Renal cortex interstitium (tissue), 15 donors: ENCODE results near the gene MSANTD4. TPM values are rescaled to one million over a fixed set of nuclear protein-coding genes. Genes with fewer than 3 reads are reported as not detected.
"Not testable (repeated sequence)": the region's sequence is repeated elsewhere in the genome, so short reads cannot be mapped to it uniquely, and the experiment has no call there.

Source experiments
- DNase-seq, 11 donors: peaks; one replicate each; pipeline ENCODE4 v3.0.0-alpha.2; 2013; ENCODE audit warnings: low read depth in 9 of 11, low spot score in 4 of 11; ENCODE audit errors: extremely low read depth in 1 of 11
- long read RNA-seq, 16 experiments: transcript quantifications; one replicate each; lab custom pipeline, GENCODE V29; 2026
- polyA plus RNA-seq, 3 donors: library from polyadenylated mRNA; unstranded; fragments of 120-200 nt; gene quantifications; one replicate each; pipeline ENCODE4 v1.2.1, GENCODE V29; 2013; ENCODE audit not compliant: insufficient read length in 3 of 3

The MSANTD4 gene
- polyA plus RNA-seq = 10 to 100 TPM; 30.2 to 35.9 (median 32.0) TPM
- long read RNA-seq, donor 1, partial matches to known transcripts = 0 of 2 reads
- long read RNA-seq, donor 1, other reads (novel, unspliced or antisense) = 0 of 2 reads
- long read RNA-seq, donor 2, partial matches to known transcripts = 0 of 1 reads
- long read RNA-seq, donor 2, other reads (novel, unspliced or antisense) = 0 of 1 reads
- long read RNA-seq, donor 3, full-length matches to known transcripts = 6 of 6 reads
- long read RNA-seq, donor 3, partial matches to known transcripts = 0 of 6 reads
- long read RNA-seq, donor 3, other reads (novel, unspliced or antisense) = 0 of 6 reads
- long read RNA-seq, donor 4, transcript MSANTD4-204 (3 exons, 948 nt) = major isoform, 5 of 5 reads
- long read RNA-seq, donor 4, partial matches to known transcripts = 0 of 5 reads
- long read RNA-seq, donor 4, other reads (novel, unspliced or antisense) = 0 of 5 reads
- long read RNA-seq, donor 5 = 0 reads
- long read RNA-seq, donor 6, partial matches to known transcripts = 0 of 5 reads
- long read RNA-seq, donor 6, other reads (novel, unspliced or antisense) = 0 of 5 reads
- long read RNA-seq, donor 7, partial matches to known transcripts = 0 of 4 reads
- long read RNA-seq, donor 7, other reads (novel, unspliced or antisense) = 0 of 4 reads
- long read RNA-seq, donor 8, full-length matches to known transcripts = 15 of 23 reads
- long read RNA-seq, donor 8, partial matches to known transcripts = 8 of 23 reads
- long read RNA-seq, donor 8, other reads (novel, unspliced or antisense) = 0 of 23 reads
- long read RNA-seq, donor 9, full-length matches to known transcripts = 2 of 2 reads
- long read RNA-seq, donor 9, partial matches to known transcripts = 0 of 2 reads
- long read RNA-seq, donor 9, other reads (novel, unspliced or antisense) = 0 of 2 reads
- long read RNA-seq, donor 10, full-length matches to known transcripts = 4 of 4 reads
- long read RNA-seq, donor 10, partial matches to known transcripts = 0 of 4 reads
- long read RNA-seq, donor 10, other reads (novel, unspliced or antisense) = 0 of 4 reads
- long read RNA-seq, donor 11, full-length matches to known transcripts = 6 of 6 reads
- long read RNA-seq, donor 11, partial matches to known transcripts = 0 of 6 reads
- long read RNA-seq, donor 11, other reads (novel, unspliced or antisense) = 0 of 6 reads
- long read RNA-seq, donor 12, transcript MSANTD4-204 (3 exons, 948 nt) = major isoform, 6 of 6 reads
- long read RNA-seq, donor 12, partial matches to known transcripts = 0 of 6 reads
- long read RNA-seq, donor 12, other reads (novel, unspliced or antisense) = 0 of 6 reads
- long read RNA-seq, donor 13 = 0 reads
- long read RNA-seq, donor 14, partial matches to known transcripts = 0 of 3 reads
- long read RNA-seq, donor 14, other reads (novel, unspliced or antisense) = 0 of 3 reads
- long read RNA-seq, donor 15, full-length matches to known transcripts = 3 of 3 reads
- long read RNA-seq, donor 15, partial matches to known transcripts = 0 of 3 reads
- long read RNA-seq, donor 15, other reads (novel, unspliced or antisense) = 0 of 3 reads
- long read RNA-seq, donor 16, transcript MSANTD4-204 (3 exons, 948 nt) = major isoform, 14 of 25 reads
- long read RNA-seq, donor 16, transcript MSANTD4-203 (2 exons, 780 nt) = minor isoform, 6 of 25 reads
- long read RNA-seq, donor 16, partial matches to known transcripts = 5 of 25 reads
- long read RNA-seq, donor 16, other reads (novel, unspliced or antisense) = 0 of 25 reads

DNA sequence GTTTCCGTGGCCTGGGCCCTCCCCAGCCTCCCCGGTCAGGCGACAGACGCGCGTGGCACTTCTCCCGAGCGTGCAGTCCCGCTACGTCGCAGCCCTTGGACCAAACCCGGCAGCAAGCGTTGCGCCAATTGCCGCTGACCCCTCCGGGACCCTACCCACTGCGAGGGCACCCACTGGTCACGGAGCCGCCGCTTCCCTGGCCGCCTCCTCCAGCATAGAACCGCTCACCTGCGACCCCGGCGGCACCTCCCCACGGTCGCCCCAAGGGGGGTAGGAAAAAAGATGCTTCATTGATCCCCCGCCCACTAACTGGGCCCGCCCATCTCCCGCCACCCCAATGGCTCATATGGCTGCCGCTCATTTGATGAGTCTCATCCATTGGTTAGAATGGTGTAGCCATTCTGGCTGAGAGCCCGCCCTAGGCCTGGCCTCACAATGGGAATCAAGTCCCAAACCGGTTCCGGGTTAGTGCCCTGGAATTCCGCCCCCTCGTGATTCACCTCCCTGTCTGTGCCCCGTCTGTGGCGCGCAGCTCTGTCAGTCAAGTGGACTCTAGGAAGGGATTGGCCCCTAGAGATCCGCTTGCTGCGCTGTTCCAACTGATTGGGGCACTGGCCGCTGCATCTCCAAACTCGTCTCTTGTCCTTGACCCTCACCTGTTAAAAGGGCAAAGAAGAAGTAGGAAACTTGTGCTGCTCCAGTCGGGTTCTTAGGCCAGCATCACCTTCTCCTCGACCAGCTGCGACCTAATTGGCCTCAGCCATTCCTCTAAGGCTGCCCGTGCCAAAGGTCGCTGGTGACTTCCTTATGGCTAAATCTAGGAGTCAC lies at the start of gene MSANTD4:
Gene MSANTD4, minus strand, starts transcription at position 274 of the 828 bp plus-strand sequence. CDS start 11,323 bp downstream, outside the sequence.
- peak; percentile 94 to 99 (median 97) for DNase-seq

DNA sequence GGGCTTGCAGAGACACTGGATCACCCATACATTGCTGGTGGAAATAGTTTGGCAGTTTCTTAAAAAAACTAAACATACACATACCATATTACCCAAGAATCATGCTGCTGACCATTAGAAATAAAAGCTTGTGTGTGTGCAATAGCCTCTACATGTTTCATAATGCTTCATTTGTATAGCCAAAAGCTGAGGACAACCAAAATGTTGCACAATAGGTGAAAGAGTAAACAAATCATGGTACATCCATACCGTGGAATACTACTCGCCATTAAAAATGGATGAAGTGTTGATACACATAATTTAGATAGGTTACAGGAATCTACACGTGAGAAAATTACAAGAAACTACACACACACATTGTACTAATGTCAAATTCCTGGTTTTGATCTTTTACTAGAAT lies 48.6 kb upstream of the MSANTD4 start:
- no peak for DNase-seq

DNA sequence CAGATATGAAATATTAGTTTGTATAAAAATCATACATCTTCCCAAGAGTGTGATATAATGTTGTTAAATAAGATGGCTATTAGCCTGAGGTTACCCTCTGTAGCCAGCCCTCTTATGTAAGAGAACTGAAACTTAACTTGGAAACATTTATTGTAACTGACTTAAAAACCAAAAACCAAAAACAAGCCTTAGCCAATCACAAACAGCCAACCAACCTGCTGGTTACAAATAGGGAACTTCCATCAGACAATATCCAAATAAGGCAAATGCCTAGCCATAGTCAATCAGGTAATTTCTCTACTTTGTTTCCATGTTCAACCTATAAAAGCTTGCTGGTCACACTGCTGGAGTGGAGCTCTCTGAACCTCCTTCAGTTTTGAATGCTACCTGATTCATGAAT lies 41.0 kb upstream of the MSANTD4 start:
- no peak for DNase-seq

DNA sequence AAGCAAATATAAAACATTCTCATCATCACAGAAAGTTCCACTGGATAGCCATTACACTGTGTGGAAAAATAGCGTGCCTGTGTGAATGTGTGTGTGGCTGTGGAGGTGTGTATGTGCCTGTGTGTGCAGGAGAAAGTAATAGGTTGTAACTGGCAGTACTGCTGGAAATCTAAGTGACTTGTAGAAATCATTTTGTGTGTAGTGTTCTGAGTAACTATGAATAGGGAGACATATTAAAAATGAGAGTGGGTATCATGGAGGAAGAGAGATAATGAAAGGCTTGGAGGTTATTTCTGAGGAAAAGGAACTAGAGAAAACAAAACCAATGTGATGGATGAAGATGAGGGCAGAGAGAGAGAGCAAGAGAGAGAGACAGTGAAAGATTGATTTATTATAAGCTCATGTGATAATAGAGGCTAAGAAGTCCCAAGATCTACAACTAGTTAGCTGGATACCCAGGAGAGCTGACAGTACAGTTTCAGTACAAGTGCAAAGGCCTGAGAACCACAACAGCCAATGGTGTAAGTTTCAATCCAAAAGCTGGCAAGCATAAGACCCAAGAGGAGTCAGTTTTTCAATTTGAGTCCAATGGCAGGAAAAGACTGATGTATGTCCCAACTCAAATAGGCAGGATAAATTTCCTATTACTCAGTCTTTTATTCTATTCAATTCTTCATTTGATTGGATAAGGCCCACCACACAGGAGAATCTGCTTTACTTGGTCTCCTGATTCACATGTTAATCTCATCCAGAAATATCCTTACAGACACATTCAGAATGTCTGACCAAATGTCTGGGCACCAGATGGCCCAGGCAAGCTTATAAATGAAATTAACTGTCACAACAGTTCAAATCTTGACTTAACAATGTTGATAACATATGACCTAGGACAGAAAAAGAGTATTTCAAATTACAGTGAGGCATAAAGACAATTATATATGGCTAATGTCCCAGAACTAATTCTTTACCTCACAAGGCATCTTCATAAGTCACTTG lies 40.2 kb upstream of the MSANTD4 start:
- DNase-seq = no peak

DNA sequence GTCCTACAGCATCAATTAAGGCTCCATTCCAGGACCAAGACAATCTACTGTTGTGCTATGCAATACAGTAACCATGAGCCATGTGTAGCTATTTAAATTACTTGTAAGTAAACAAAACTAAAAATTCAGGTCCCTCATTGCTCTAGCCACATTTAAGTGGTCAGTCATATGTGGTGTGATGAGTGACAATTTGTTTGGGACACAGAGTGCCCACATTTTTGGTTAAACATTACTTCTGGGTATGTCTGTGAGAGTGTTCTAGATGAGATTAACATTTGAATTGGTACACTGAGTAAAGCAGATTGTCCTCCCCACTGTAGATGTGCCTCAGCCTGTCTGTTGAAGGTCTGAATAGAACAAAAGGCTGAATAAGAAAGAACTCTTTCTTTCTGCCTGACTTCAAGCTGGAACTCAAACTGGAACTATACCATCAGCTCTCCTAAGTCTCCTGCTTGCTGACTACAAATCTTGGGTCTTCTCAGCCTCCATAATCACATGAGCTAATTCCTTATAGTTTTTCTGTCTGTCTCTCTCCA lies 39.3 kb upstream of the MSANTD4 start:
- no peak for DNase-seq

DNA sequence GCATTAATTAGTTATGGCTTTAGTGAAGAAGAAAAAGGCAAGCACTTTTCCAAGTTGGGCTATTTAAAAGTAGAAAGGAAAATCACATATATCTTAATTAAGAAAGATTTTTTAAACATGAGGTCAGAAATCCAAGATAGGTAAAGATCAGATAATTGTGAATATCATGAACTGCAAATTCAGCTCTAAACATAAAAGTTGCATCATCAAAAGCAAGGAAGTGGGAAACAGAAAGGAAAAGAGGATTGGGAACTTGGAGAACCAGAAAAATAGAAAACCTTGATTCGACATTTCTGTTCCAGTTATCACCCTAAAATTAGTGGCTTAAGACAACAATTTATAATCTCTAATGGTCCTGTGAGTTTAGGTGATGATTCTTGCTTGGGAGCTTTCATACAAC lies 37.6 kb upstream of the MSANTD4 start:
- DNase-seq = no peak

DNA sequence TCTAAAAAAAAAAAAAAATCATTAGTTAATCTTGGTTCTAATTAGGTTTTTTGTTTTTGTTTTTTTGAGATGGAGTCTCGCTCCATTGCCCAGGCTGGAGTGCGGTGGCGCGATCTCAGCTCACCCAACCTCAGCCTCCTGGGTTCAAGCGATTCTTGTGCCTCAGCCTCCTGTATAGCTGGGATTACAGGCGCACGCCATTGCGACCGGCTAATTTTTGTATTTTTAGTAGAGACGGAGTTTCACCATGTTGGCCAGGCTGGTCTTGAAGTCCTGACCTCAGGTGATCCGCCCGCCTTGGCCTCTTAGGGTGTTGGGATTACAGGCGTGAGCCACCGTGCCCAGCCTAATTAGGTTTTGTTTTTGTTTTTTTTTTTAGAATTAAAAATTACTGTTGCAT lies 36.3 kb upstream of the MSANTD4 start:
- not testable (repeated sequence) for DNase-seq

DNA sequence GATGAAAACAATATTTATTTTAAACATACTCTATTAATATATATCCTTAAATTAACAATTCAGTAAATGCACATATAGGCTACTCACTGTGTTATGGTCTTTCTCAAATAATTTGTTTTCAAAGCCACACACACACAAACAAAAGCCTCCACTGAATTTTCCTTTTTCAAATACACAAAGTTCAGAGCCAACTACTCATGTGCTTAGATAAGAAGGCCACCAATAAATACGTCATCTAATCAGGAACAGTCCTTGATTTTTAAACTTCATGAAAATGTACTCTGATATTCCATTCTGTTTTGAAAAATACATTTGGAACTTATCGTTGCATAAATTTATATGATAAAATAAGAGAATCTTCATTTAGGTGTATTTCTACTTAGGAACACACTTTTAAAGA lies 29.1 kb upstream of the MSANTD4 start:
- no peak for DNase-seq

DNA sequence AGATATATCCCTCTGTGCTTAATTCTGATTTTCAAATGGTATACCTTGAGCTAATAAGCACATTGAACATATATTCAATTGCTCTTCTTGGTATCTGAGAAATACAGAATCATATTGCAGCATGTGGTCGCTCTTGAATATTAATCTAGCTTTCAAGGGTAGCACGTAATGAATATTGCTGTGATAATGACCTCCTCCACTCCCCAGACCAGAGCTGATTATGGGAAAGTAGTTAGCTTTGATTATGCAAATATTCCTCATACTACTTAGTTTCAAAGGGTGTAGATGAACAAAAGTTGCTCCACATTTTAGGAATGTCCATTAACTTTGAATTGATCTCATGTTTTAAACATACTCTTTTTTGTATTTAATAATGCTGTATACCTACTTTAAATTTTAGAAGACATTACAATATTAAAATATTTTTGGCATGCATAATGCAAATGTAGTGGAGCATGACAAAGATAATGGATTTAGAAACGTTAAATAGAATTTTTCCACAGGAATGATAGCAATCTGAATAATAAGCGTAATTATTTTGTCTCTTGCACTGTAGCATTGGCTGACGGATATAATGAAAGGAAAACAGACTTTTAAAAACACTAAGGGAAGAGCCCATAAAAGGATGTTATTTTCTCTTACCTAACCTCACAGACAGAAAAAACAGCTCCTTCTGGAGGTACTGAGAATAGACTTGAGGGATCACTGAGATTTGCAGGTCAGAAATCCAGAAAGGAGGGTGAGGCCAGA lies 27.9 kb upstream of the MSANTD4 start:
- no peak for DNase-seq

DNA sequence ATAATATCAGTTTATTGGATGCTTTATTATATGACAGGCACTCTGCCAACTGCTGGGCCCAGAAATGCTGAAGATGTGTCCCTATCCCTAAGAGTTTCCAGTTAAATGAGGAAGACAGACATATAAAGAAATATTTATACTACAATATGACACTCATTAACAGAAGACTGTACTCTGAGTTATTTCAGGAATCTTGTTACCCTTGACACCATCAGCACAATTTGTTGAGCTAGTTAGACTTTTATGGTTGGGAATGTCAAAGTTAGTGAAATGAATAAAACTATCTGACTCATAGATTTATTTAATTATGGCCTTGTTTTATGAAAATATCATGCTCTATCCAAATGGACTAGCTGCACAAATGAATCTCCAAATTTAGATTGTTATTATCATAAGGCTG lies 25.6 kb upstream of the MSANTD4 start:
- peak in 1 of 11 donors; percentile 9 for DNase-seq

DNA sequence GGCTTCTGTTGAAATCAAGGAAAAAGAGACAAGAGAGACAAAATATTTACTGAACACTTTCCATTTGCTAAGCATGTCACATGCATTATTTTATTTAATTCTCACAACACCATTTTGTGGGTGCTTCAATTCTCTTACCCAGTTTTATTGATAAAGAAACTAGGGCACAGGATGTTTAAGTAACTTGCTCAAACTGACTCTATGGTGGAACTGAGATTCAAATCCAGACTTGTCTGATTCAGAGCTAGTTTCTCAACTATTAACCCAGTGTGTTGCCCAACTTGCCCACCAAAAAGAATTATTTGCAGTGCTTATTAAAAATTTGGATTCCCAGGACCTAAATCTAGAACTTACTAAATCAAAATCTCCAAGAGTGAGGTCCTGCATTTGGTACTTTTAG lies 21.5 kb upstream of the MSANTD4 start:
- DNase-seq = no peak

DNA sequence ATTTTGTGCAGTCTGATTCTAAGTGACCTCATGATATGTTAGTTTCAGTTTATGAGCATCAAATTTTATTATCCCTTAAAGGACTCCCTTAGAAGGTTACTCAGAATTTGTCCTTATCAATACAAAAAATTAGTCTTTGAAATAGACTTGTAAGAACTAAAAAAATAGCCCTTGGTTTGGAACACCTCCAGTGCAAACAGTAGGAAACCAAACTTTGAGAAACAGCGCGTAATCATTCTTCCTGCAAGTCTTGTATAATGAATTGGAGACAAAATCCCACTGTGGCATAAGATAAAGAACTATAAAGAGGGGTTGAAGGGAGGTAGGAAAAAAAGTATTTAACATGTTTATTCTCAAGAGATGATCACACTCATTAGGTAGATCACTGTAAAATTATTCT lies 10.8 kb upstream of the MSANTD4 start:
- DNase-seq = no peak

DNA sequence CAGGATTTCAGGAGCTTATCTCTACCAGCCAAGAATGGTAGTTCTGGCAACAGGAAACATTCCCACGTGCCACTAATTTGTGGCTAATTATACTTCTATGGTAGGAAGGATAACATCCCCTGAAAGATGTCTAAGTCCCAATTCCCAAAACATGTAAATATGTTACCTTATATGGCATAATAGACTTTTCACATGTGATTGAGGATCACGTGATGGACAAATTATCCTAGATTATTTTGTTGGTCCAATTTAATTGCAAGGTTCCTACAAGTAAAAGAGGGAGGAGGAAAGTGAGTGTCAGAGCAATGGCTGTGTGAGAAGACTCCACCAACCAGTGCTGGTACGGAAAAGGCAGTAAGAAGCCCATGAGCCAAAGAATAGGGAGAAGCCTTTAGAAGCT lies 9.9 kb upstream of the MSANTD4 start:
- no peak for DNase-seq

DNA sequence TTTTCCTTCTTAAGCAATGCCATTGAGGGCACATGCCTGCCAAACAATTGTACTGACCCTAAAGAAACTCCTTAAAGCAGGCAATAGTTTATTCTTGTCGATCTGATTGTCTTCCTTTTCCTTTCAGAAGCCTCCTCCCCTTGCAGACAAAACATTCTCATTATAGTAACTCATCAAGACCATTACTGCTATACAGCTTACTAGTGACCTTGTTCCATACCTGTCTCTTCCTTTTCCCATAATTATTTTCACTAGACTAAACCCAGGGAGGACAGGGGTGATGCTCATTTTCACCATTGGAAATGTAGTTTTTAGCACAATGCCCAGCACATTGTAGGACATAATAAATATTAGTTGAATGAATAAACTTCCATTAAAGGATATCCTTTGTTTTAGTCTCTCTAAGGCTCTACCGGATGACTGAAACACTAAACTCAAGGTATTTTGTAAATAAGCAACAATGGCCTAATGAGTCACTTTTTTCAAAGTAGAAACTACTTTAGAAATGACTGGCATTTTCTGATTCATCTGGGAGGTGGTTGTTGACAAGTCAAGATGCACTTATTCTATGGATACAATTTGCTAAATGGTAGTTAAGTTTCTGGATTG lies 9.3 kb upstream of the MSANTD4 start:
- no peak for DNase-seq

DNA sequence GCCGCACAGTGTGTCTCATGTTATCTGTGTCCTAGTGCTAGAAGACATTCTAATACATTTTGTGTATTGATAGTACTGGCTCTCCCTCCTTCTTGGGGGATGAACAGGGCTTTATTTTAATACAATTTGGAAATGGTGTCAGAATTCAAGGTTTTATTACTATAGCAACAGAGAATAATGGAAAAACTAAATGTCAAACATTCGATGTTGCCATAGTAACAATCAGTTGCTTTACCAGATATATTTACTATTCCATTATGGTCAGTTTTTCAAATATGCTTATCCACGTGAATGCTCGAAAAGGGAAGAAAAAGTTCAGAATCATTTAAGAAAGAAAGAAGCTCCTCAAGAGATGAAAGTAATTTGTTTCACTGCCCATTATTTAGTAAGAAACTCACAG lies 8.6 kb upstream of the MSANTD4 start:
- no peak for DNase-seq
